K562 (cell line): Measurements from ENCODE around the gene ARHGAP42. TPM values are rescaled to one million over a fixed set of nuclear protein-coding genes. Genes with fewer than 3 reads are reported as not detected.

Experiments used
- ARHGAP35 ChIP-seq: fragments of 450-650 bp; IDR thresholded peaks from 2 replicates; pipeline ENCODE4 v1.6.1; 2018; ENCODE audit not compliant: partially characterized antibody
- CBFA2T2 ChIP-seq: fragments of 450-650 bp; conservative IDR thresholded peaks from 2 replicates; pipeline ENCODE4 v1.6.1; 2017; ENCODE audit warnings: mild to moderate bottlenecking
- CCAR2 ChIP-seq: fragments of 200-400 bp; formaldehyde crosslinking; IDR thresholded peaks from 2 replicates; pipeline ENCODE4 v1.6.1; 2017; ENCODE audit warnings: mild to moderate bottlenecking, low read depth, low read length
- GTF2A2 ChIP-seq: IDR thresholded peaks from 2 replicates; pipeline ENCODE4 v1.6.1; 2016; ENCODE audit warnings: mild to moderate bottlenecking, missing genetic modification characterization, missing compliant biosample characterization
- KLF1 ChIP-seq: fragments of 450-650 bp; IDR thresholded peaks from 2 replicates; pipeline ENCODE4 v1.6.1; 2016; ENCODE audit warnings: missing genetic modification characterization, missing compliant biosample characterization
- L3MBTL2 ChIP-seq: fragments of 450-650 bp; IDR thresholded peaks from 2 replicates; pipeline ENCODE4 v1.6.1; 2016; ENCODE audit warnings: mild to moderate bottlenecking, moderate library complexity
- PRDM10 ChIP-seq: fragments of 450-650 bp; IDR thresholded peaks from 2 replicates; pipeline ENCODE4 v1.6.1; 2018; ENCODE audit not compliant: partially characterized antibody
- PTTG1 ChIP-seq: fragments of 450-650 bp; IDR thresholded peaks from 2 replicates; pipeline ENCODE4 v1.6.1; 2016; ENCODE audit warnings: low read depth, mild to moderate bottlenecking, missing genetic modification characterization, missing compliant biosample characterization
- SNRNP70 ChIP-seq: fragments of 200-400 bp; formaldehyde crosslinking; optimal IDR thresholded peaks from 2 replicates; pipeline ENCODE3; 2017; ENCODE audit warnings: low read depth, low read length
- TAF7 ChIP-seq: fragments of 450-650 bp; IDR thresholded peaks from 2 replicates; pipeline ENCODE4 v1.6.1; 2016; ENCODE audit warnings: missing genetic modification characterization, missing compliant biosample characterization
- XRCC3 ChIP-seq: fragments of 450-650 bp; IDR thresholded peaks from 2 replicates; pipeline ENCODE4 v1.6.1; 2017; ENCODE audit warnings: mild to moderate bottlenecking, moderate library complexity
- ZFX ChIP-seq: sonication (generic); formaldehyde crosslinking; IDR thresholded peaks from 2 replicates; pipeline ENCODE4 v1.8.0; 2022; ENCODE audit warnings: mild to moderate bottlenecking, missing genetic modification reagents, moderate library complexity
- ZNF41 ChIP-seq: fragments of 250-450 bp; sonication (Bioruptor Pico); conservative IDR thresholded peaks from 2 replicates; pipeline ENCODE4 v1.4.0; 2020; ENCODE audit warnings: mild to moderate bottlenecking
- ZNF551 ChIP-seq: fragments of 250-450 bp; sonication (Bioruptor Pico); IDR thresholded peaks from 2 replicates; pipeline ENCODE4 v1.5.0; 2021; ENCODE audit warnings: mild to moderate bottlenecking, moderate library complexity
- ZNF584 ChIP-seq: fragments of 200-800 bp; sonication (Bioruptor generic); IDR thresholded peaks from 2 replicates; pipeline ENCODE4 v1.6.1; 2016; ENCODE audit warnings: low read depth, mild to moderate bottlenecking, missing genetic modification characterization, missing compliant biosample characterization
- polyA plus RNA-seq, 8 experiments: library from polyadenylated mRNA; depleted of rRNA in 4 of 8; stranded (reverse) in 5 of 8; unstranded in 3 of 8; fragments of >200 nt; fragmentation: Nextera tagmentation in 2 of 8; fragmentation: Illumina TruSeq in 1 of 8; extraction: Ambion mirVana in 2 of 8; extraction: Trizol in 1 of 8; gene quantifications; 2 replicates each; pipeline versions ENCODE4 v1.2.1 to v1.2.3, GENCODE V29; 2011 to 2014; ENCODE audit warnings: inconsistent platforms in 1 of 8, missing spikeins in 1 of 8
- total RNA-seq, 7 experiments: library from RNA; depleted of rRNA in 6 of 7; stranded (reverse); fragments of >200 nt in 6 of 7; fragmentation: Illumina TruSeq in 2 of 7; extraction: Trizol in 2 of 7; gene quantifications; 2 replicates each; pipeline versions ENCODE4 v1.2.1 to v1.2.3, GENCODE V29; 2011 to 2021; ENCODE audit warnings: low replicate concordance in 1 of 7
- TF ChIP-seq, protein P1 (sequence below): sonication (generic); formaldehyde crosslinking; IDR thresholded peaks from 2 replicates; pipeline ENCODE4 v1.8.0; 2022; ENCODE audit warnings: mild to moderate bottlenecking, missing genetic modification reagents
- TF ChIP-seq, protein P2 (sequence below), 2 experiments: IDR thresholded peaks in 1 of 2; conservative IDR thresholded peaks in 1 of 2; 2 replicates each; pipeline ENCODE4 v1.6.1; 2016; ENCODE audit warnings: low read depth in 2 of 2, mild to moderate bottlenecking in 1 of 2, missing compliant biosample characterization in 1 of 2, missing genetic modification characterization in 1 of 2, moderate library complexity in 1 of 2
- TF ChIP-seq, protein P3 (sequence below): sonication (generic); formaldehyde crosslinking; IDR thresholded peaks from 2 replicates; pipeline ENCODE4 v1.8.0; 2022; ENCODE audit warnings: mild to moderate bottlenecking, missing genetic modification reagents

ARHGAP42 gene
- total and polyA plus RNA-seq, 9 of the 15 experiments (the other 6 are each of a cell fraction or from before 2014, with no cell fraction given) = 0.95 to 6.1 (median 2.4) TPM

- TF ChIP-seq XRCC3 = no peak
- TF ChIP-seq, protein P1, sequence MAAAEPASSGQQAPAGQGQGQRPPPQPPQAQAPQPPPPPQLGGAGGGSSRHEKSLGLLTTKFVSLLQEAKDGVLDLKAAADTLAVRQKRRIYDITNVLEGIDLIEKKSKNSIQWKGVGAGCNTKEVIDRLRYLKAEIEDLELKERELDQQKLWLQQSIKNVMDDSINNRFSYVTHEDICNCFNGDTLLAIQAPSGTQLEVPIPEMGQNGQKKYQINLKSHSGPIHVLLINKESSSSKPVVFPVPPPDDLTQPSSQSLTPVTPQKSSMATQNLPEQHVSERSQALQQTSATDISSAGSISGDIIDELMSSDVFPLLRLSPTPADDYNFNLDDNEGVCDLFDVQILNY = no peak
- TF ChIP-seq ZNF584 (CRISPR knock-in tag) = peak; percentile 76; the same call in 1 of the 2 replicates
- TF ChIP-seq CCAR2 = no peak
- no peak for TF ChIP-seq SNRNP70
- peak; percentile 80 for TF ChIP-seq GTF2A2 (tag)
- TF ChIP-seq, protein P2, sequence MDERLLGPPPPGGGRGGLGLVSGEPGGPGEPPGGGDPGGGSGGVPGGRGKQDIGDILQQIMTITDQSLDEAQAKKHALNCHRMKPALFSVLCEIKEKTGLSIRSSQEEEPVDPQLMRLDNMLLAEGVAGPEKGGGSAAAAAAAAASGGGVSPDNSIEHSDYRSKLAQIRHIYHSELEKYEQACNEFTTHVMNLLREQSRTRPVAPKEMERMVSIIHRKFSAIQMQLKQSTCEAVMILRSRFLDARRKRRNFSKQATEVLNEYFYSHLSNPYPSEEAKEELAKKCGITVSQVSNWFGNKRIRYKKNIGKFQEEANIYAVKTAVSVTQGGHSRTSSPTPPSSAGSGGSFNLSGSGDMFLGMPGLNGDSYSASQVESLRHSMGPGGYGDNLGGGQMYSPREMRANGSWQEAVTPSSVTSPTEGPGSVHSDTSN (CRISPR knock-in tag; IDR thresholded peaks at IDR 0.05; ENCODE audit: low read depth) = no peak
- TF ChIP-seq, protein P2 (tag; conservative IDR thresholded peaks at IDR 0.05; ENCODE audit: low read depth) = peak; percentile 54; the same call in 1 of the 2 replicates
- no peak for TF ChIP-seq PRDM10
- TF ChIP-seq ARHGAP35 = no peak
- peak; percentile 31; the same call in 1 of the 2 replicates for TF ChIP-seq L3MBTL2
- TF ChIP-seq ZNF551 (CRISPR knock-in tag) = no peak
- peak; percentile 45 for TF ChIP-seq ZFX (CRISPR knock-in tag)
- no peak for TF ChIP-seq TAF7
- peak; percentile 82 for TF ChIP-seq ZNF41 (CRISPR knock-in tag)
- TF ChIP-seq CBFA2T2 = no peak
- TF ChIP-seq PTTG1 (tag) = peak; percentile 76
- TF ChIP-seq KLF1 (tag) = no peak
- TF ChIP-seq, protein P3, sequence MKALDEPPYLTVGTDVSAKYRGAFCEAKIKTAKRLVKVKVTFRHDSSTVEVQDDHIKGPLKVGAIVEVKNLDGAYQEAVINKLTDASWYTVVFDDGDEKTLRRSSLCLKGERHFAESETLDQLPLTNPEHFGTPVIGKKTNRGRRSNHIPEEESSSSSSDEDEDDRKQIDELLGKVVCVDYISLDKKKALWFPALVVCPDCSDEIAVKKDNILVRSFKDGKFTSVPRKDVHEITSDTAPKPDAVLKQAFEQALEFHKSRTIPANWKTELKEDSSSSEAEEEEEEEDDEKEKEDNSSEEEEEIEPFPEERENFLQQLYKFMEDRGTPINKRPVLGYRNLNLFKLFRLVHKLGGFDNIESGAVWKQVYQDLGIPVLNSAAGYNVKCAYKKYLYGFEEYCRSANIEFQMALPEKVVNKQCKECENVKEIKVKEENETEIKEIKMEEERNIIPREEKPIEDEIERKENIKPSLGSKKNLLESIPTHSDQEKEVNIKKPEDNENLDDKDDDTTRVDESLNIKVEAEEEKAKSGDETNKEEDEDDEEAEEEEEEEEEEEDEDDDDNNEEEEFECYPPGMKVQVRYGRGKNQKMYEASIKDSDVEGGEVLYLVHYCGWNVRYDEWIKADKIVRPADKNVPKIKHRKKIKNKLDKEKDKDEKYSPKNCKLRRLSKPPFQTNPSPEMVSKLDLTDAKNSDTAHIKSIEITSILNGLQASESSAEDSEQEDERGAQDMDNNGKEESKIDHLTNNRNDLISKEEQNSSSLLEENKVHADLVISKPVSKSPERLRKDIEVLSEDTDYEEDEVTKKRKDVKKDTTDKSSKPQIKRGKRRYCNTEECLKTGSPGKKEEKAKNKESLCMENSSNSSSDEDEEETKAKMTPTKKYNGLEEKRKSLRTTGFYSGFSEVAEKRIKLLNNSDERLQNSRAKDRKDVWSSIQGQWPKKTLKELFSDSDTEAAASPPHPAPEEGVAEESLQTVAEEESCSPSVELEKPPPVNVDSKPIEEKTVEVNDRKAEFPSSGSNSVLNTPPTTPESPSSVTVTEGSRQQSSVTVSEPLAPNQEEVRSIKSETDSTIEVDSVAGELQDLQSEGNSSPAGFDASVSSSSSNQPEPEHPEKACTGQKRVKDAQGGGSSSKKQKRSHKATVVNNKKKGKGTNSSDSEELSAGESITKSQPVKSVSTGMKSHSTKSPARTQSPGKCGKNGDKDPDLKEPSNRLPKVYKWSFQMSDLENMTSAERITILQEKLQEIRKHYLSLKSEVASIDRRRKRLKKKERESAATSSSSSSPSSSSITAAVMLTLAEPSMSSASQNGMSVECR (CRISPR knock-in tag) = no peak
These were observed 102.4 kb downstream of the ARHGAP42 start (continued) for GRCh38 chr11:100789500-100789899.
